Measurements from ENCODE around the gene PNPLA6. TPM values are rescaled to one million over a fixed set of nuclear protein-coding genes. Genes with fewer than 3 reads are reported as not detected.

PNPLA6 gene
- total RNA-seq, 1 donor from 2014 or later: 190 TPM

DNA sequence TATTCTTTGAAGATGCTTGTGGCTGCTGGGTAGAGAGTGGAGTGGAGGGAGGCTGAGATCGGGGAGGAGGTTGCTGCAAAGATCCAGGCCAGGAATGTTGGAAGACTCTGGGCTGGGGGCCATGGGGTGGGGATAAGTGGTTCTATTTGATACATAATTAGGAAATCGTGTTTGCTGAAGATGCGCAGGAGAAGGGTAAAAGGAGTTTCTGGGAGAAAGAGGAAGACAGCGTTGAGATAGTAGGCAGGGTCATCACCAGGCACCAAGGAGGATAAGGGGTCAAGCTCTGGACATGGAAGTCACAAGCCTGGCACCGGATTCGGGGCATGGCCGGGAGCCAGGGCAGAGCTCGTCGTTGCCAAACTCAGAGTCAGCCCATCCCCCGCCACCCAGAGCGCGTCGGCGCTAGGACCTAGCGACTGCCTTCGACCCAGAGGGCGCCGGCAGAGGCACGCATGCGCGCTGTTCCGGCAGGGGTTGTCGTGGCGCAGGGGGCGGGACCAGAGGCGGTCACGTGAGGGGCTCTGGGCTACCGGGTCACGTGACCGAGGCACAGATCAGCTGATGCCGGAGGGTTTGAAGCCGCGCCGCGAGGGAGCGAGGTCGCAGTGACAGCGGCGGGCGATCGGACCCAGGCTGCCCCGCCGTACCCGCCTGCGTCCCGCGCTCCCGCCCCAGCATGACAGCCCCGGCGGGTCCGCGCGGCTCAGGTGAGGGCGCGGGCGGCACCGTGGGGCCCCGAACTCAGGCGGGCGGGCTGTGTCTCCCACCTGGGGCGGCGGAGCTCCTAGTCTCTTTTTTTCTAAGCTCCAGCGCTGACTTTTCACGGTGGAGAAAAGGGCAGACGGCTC is 13.2 kb upstream of the PNPLA6 start, which contains the start of gene MCOLN1:
Gene MCOLN1, plus strand, starts transcription at position 553 of the 851 bp plus-strand sequence. Its CDS starts 127 bp downstream, at position 680.
- H3K27ac ChIP-seq: peak within 1 kb of the TSS; percentile 68
- H3K4me1 ChIP-seq: peaks cover 23% of the 10 kb centered on the region
- intact Hi-C loops (cut with DNase I): no loop called here

DNA sequence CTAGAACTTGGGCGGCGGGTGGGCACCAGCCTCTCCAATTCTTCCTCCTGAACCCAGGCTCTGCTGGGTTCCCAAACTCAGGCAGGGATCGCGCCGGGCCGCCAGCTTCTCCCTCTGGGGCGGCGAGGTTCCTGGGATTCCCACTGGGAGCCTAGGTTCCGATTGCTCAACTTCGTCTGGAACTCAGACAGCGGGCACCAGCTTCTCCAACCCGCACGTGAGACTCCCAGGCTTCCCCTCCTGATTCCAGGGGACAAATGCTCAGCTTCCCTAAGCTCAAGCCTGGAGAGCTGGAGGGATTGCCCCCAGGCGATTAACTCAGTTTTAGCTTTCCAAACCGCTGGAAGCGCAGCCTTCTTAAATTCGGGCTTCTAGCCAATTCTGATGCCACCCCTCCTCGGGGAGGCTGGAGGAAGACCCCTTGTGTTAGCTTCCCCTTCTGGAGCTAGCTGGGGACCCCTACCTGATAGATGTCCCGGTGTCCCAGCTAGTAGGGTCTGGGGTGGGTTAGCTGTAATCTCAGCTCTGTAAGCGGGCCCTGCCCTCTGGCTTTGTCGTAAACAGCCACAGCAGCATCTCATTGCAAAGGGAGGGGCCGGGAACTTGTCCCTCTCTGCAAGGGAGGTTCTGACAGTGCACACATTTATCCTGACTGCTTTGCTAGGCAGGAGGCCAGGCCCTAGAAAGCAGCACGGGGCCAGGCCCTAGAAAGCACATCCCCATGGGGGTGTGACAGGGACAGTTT is 12.4 kb upstream of the PNPLA6 start:
- Histone ChIP-seq H3K4me1 (peaks cover 22% of the 10 kb centered on the region), H3K4me3 (peak overlapping the region; percentile 92), H3K27me3 (no peaks in the 10 kb centered on the region), H3K27ac (peak overlapping the region; percentile 68), H3K9me3 (no peaks in the 10 kb centered on the region), H3K36me3 (peaks cover 27% of the 10 kb centered on the region)
- TF ChIP-seq, protein P1, sequence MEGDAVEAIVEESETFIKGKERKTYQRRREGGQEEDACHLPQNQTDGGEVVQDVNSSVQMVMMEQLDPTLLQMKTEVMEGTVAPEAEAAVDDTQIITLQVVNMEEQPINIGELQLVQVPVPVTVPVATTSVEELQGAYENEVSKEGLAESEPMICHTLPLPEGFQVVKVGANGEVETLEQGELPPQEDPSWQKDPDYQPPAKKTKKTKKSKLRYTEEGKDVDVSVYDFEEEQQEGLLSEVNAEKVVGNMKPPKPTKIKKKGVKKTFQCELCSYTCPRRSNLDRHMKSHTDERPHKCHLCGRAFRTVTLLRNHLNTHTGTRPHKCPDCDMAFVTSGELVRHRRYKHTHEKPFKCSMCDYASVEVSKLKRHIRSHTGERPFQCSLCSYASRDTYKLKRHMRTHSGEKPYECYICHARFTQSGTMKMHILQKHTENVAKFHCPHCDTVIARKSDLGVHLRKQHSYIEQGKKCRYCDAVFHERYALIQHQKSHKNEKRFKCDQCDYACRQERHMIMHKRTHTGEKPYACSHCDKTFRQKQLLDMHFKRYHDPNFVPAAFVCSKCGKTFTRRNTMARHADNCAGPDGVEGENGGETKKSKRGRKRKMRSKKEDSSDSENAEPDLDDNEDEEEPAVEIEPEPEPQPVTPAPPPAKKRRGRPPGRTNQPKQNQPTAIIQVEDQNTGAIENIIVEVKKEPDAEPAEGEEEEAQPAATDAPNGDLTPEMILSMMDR (IDR thresholded peaks at IDR 0.05): no peak
- intact Hi-C loops (cut with DNase I): no loop called here
- ATAC-seq: no peak
- no peak for DNase-seq

More for the DNA sequence above, 13.2 kb upstream of the PNPLA6 start, which contains the start of gene MCOLN1:
- peaks cover 23% of the 10 kb centered on the region for H3K36me3 ChIP-seq
- H3K4me3 ChIP-seq: peak within 1 kb of the TSS; percentile 92
- no peaks in the 10 kb centered on the region for H3K9me3 ChIP-seq
- TF ChIP-seq, protein P1 (IDR thresholded peaks at IDR 0.05): no peak
- H3K27me3 ChIP-seq: no peaks in the 10 kb centered on the region
- DNase-seq: peak; percentile 100
- peak; percentile 96 for ATAC-seq

DNA sequence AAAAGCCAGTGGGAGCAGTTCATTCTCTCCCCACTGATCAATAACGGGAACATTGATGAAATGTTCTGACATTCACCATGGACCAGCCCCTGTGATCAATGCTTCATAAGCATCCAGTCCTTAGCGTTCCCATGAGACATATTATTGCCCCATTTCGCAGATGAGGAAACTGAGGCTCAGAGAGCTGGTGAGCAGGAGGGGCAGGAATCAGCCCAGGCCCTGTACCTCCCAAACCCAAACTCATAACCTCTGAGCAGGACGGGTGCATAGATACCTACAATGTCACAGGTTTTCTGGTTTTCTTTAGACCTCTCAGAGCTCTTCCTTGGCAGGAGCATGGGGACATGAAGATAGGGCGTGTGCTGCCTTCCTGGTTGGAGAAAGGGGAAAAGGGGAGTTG is 11.0 kb upstream of the PNPLA6 start:
- no peak for DNase-seq
- H3K4me3 ChIP-seq: no peak overlapping the region
- H3K36me3 ChIP-seq: peaks cover 37% of the 10 kb centered on the region
- no peaks in the 10 kb centered on the region for H3K27me3 ChIP-seq
- TF ChIP-seq, protein P1 (IDR thresholded peaks at IDR 0.05): no peak
- intact Hi-C loops (cut with DNase I): no loop called here
- no peak overlapping the region for H3K27ac ChIP-seq
- H3K4me1 ChIP-seq: peaks cover 22% of the 10 kb centered on the region
- ATAC-seq: no peak
- no peaks in the 10 kb centered on the region for H3K9me3 ChIP-seq

DNA sequence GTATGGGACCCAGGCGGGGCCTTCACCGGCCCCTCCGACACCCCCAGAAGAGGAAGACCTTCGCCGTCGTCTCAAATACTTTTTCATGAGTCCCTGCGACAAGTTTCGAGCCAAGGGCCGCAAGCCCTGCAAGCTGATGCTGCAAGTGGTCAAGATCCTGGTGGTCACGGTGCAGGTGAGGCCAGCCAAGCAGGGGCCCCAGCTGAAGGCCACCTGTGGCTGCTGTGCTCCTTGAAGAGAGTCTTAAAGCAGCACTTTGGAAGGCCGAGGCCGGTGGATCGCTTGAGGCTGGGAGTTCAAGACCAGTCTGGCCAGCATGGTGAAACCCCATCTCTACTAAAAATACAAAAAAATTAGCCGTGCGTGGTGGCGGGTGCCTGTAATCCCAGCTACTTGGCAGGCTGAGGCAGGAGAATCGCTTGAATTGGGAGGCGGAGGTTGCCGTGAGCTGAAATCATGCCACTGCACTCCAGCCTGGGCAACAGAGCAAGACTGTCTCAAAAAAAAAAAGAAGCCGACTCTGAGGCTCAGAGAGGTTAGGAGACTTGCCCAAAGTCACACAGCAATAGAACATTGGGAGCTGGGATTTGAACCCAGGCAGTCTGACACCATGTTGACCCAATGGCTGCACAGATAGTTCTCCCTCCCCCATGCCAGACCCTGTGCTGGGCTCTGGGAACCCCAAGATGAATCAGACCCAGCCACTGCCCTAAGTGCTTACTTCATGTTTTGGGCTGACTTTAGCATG is 10.4 kb upstream of the PNPLA6 start:
- H3K4me1 ChIP-seq: peaks cover 22% of the 10 kb centered on the region
- TF ChIP-seq, protein P1 (IDR thresholded peaks at IDR 0.05): no peak
- H3K4me3 ChIP-seq: no peak overlapping the region
- no peaks in the 10 kb centered on the region for H3K27me3 ChIP-seq
- intact Hi-C loops (cut with DNase I): no loop called here
- DNase-seq (no peak), ATAC-seq (no peak)
- H3K27ac ChIP-seq: no peak overlapping the region
- H3K36me3 ChIP-seq: peaks cover 41% of the 10 kb centered on the region
- no peaks in the 10 kb centered on the region for H3K9me3 ChIP-seq
